ENCODE results near the gene KIF5C.

KIF5C gene

GRCh38 chr2:149021271-149021719, 146.3 kb downstream of the KIF5C start:
- no peak for DNase-seq

DNA sequence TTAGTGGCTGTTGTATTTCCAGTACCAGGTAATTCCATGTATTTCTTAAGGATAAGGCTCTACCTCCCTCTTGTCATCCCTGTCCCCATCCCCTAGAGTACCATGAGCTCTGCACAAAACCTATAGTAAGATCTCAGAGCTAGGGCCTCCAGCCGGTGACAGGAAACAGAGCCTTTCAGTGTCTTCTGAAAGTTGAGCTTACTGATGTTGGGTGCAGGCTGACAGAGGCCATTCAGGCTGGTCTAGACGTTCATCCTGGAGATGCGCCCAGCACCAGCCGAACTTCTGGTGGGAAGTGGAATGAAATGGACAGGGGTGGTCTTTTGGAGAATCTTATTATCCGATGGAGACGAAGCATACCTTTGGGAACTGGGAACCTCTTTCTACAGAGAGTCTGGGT, 146.7 kb downstream of the KIF5C start:
- DNase-seq, result no peak

- no peak for DNase-seq
These were observed 148.1 kb downstream of the KIF5C start for GRCh38 chr2:149023091-149023490.

DNA sequence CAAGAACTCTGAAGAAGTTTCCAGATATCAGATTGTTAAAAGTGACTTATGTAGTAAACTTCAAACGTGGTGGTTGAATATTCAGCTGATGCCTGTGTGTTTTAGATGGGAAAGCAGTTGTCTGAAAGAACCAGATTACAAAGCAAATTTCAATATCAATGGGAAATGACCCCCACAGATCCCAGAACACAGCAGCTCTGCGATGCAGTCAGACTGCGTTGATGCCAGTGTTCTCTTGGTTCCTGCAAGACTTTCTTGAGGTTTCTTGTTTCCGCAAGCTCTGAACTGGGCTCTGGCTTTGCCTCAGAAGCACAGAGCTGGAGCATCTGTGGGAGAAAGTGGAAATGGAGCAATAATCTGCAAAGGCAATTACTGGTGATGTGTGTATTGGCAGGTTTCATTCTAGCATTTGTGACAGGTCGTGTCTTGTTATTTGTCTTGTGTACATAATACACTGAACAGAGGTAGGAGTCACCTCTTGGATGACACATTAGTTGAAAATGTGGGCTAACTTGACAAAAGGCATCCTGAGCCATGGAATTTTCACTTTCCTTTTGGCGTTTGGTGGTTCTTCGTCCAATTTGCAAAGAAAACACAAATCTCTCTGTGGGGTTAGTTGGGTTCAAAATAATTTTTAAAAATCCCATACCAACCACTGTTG, 152.7 kb downstream of the KIF5C start:
- DNase-seq, result no peak

- DNase-seq, result no peak
These were observed 153.3 kb downstream of the KIF5C start for GRCh38 chr2:149028377-149028776.

DNA sequence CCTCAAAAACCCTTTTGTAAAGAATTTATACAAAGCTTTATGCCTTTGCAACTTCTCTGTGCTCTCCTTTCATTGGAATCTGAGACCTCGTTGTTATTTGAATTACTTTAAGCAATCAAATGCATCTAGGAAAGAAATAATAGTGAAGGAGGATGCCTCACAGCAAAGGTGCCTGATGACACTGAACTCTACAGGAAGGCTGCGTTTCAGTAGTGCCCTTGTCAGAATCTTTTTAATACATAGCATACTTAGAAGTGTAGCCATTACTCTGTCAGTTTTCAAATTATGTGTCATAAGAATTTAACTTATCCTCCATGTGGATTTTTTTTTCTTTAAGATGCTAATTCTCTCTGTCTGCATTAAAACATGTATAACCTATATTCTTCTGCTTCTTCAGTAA, 153.9 kb downstream of the KIF5C start:
- no peak for DNase-seq

DNA sequence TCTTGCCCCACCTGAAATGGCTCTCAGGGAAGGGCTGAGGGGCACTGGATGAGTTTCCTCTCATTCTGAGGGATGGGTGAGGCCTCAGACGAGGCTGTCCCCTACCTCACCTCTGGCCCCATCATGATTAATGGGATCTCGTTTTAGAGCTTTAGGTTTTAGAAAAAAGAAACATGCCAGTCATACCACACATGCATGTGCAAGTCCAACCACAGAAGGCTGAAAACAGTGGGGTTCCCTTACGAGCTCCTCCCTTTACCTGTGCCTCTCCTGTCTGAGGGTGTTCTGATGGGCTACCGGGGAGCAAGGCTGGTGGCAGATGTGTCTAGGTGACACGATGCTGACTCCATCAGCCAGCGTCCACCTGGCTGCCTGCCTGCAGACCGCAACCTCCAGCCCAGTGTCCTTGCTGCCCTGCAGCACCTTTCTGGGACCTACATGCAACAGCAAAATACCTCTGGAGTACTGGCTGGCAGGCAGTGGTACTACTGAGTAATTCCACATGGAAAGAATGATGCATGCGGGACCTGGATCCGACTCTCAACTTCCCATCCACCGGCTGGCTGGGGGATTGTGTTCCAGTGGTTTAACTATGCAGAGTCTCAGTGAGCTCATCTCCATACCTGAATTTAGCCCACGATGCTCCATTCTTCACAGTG, 154.4 kb downstream of the KIF5C start:
- DNase-seq, result no peak

GRCh38 chr2:149031396-149031795, 156.4 kb downstream of the KIF5C start:
- no peak for DNase-seq

DNA sequence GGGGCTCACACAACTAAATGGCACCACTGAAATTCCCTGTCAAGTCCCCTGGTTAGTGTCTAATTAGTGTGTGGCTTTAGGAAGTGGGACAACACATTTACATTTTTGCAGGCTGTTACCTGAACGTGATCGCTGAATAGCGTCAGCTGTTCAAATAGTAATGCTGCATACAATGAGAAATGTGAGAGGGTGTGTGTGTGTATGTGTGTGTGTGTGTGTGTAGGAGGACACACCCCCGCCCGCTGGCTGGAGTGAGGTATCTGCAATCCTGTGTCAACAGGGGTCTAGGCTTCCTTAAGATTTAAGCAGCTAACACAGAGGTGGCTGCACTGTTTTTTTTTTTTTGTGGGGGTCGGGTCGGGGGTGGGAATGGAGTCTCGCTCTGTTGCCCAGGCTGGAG, 158.7 kb downstream of the KIF5C start:
- DNase-seq, result peak; percentile 45

- no peak for DNase-seq
These were observed 159.4 kb downstream of the KIF5C start for GRCh38 chr2:149034406-149034805.

- no peak for DNase-seq
These were observed 161.7 kb downstream of the KIF5C start for GRCh38 chr2:149036507-149037293.

GRCh38 chr2:149037851-149038250, 162.8 kb downstream of the KIF5C start:
- no peak for DNase-seq

DNA sequence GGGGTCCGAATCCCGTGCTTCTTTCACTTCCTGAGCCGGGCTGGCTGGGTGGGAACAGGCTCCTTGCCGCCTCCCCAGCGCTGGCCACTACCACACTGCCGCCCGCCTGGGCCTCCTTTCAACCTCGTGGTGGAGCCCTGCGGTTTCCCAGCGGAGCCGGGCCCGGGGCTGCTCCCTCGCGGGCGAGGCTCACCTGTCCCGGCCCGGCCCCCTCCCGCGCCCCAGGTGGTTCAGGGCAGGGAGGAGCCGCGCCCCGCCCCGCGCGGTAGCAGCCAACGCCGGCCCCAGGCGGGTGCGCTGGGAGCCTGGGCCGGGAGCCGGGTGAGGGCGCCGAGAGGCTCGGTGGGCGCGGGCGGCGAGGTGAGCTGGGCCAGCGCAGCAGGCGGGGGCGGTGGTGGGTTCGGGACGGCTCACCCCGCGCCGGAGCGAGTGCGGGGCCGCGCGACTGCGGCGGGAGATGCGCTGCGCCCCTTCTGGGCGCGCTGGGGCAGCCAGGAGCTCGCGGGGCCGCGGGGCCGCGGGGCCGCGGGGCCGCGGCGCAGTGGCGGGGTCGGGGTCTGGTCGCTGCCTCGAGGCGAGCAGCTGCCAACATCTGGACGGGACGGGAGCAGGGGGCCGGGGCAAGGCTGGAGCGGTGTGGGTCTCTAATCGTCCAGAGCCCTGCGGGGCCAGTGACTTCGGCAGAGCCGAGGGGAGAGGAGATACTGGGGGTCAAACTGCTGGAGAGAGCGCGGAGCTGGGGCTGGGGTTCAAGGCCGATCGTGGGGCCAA, 163.6 kb downstream of the KIF5C start, which contains the start of gene LYPD6B:
LYPD6B (plus strand) TSS at position 258 of the 771 bp plus-strand sequence. CDS start 92,250 bp downstream, outside the sequence.
- DNase-seq, result no peak

DNA sequence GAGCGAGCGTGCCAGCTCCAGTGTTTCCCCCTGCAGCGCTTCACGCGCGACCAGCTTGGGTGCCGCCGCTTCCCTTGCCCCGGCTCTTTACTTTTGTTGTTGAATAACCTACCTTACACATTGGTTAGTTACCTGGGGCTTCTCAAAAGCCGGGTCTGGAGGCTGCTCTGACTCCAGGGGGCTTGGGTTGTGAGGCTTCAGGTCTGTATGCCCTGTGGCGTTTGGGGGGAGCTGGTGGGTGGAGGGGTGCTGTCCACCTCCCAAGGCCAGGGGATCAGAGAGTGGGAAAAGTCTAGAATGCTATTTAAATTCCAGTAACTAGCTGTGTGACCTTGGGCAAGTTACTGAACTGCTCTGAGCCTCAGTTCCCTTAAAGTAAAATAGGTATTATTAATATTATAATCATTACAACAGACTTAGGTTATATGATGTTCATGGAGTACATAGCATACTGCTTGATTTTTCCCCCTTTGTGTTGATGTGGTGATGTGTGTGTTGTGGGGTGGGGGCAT, 164.2 kb downstream of the KIF5C start:
- no peak for DNase-seq

- DNase-seq, result no peak
These were observed 165.4 kb downstream of the KIF5C start for GRCh38 chr2:149040451-149040850.

DNA sequence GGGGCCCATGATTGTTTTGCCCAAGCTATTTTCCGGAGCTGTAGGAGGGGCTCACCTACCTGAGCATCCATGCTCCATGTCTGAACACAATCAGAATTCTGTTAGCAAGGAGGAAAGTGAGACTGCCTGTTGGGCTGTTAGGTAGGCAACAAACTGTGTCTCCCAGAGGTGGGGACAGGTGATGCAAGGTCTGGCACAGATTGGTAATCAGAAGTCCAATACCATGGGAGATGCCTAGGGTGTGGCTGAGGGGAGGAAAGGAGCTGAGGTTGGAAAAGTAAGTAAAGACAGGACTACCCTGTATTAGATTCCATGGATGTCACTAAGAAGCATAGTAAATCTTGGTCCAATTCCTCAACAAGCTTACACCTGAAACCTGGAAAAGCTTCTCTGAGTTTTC, 166.5 kb downstream of the KIF5C start:
- no peak for DNase-seq

- no peak for DNase-seq
These were observed 167.9 kb downstream of the KIF5C start for GRCh38 chr2:149042881-149043280.

DNA sequence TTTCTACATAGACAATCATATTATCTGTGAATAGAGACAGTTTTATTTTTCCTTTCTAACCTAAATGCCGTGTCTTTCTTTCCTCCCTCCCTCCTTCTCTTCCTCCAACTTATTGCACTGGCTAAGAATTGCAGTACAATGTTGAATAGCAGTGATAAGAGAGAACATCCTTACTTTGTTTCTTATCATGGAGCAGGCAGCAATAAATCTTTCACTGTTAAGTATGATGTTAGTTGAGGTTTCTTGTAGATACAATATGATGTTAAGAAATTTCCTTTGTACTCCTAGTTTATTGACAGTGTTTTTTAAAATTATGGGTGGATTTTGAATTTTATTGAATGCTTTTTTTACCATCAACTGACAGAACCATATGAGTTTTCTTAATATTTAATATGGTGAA, 169.5 kb downstream of the KIF5C start:
- no peak for DNase-seq

GRCh38 chr2:149047118-149047517, 172.1 kb downstream of the KIF5C start:
- DNase-seq, result no peak

- no peak for DNase-seq
These were observed 174.1 kb downstream of the KIF5C start for GRCh38 chr2:149049142-149049541.

DNA sequence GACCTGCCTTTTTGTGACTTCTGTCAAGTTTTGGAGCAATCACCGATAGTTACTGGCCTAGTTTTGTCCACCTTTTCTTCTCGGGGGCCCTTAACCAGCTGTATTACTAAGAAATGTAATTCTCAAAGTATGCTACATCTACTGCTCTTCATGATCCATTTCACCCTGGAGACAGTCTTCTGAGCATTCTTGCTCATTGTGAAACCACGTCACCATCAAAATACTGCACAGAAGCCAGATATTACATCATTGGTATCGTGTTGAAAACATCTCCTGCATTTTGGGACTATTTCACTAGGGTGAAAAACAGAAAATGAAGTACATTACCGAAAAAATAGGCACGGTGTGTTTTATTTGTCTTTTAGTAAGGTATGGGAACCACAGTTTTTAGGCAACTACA, 175.2 kb downstream of the KIF5C start:
- no peak for DNase-seq

- no peak for DNase-seq
These were observed 180.7 kb downstream of the KIF5C start for GRCh38 chr2:149055751-149056150.
